ENCODE results near the gene PIEZO1. TPM values are rescaled to one million over a fixed set of nuclear protein-coding genes. Genes with fewer than 3 reads are reported as not detected.

The PIEZO1 gene
- total and polyA plus RNA-seq, 11 donors, result 14.2 to 59.7 (median 31.2) TPM

DNA sequence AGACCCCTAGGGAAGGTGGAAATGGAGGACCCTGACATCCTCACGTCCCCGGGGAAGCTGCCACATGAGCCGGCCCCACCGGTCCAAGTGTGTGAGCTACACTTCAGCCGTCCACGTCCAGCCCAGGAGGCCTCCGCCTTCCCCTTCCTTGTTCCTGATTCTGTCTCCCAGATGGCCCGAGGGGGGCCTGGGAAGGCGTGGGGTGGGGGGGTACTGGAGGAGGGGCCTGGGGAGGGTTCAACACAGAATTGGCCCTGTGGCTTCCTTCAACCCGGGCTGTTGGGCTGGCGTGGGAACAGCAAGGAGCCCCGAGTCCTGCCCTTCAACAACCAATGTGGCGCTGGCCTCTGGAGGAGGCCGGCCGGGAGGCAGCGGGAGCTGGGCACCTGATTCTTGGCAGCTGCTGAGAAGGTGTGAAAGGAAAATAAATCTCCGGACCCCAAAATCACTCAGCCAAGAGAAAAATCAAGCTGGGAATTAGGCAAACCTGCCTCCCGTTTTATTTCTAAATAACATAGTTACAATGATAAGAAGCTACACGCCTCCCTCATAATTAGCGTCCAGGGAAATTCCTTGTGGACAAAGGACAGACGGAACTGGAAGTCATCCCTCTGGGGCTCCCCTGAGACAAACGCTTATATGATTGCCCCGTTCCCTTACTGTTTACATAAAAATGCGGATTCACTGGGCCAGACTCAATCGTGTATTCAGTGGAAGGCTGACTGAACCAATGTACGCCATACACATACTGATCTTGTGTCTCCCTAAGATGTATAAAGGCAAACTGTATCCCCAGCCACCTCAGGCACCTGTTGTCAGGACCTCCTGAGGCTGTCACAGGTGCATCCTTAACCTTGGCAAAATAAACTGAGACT is 28.5 kb upstream of the PIEZO1 start:
- no peaks in the 10 kb centered on the region for H3K9me3 ChIP-seq
- intact Hi-C loops (cut with DNase I), result loop anchor here in 8 of 10 donors (2.0 to 10.0 kb wide), 12 partner anchors 43 to 403 kb away; partner anchors contain the start of genes ACSF3 (in 3 of the 8), GALNS (in 2 of the 8), TRAPPC2L (in 2 of the 8) and ZNF778 (in 2 of the 8)
- no peaks in the 10 kb centered on the region for H3K27me3 ChIP-seq
- DNase-seq, result peak in 1 of 5 donors; percentile 58
- H3K4me1 ChIP-seq, result peaks cover 0 to 41% (median 24%) of the 10 kb centered on the region in 12 donors
- H3K4me3 ChIP-seq, result no peak overlapping the region
- H3K27ac ChIP-seq, result peak overlapping the region in 6 of 12 donors; percentile 85 to 98 (median 92)
- TF ChIP-seq CTCF (IDR thresholded peaks at IDR 0.05) (no peak), POLR2A (IDR thresholded peaks at IDR 0.05) (no peak)
- ATAC-seq, result no peak
- 58 to 60% (median 59%) methylated on average over 25 to 26 of the region's 26 CpGs for WGBS, 4 donors
- peaks cover 0 to 16% (median 4%) of the 10 kb centered on the region in 9 donors for H3K36me3 ChIP-seq

GRCh38 chr16:88812513-88813268 is 27.7 kb upstream of the PIEZO1 start:
- 48 to 54% (median 50%) methylated on average over 36 to 37 of the region's 37 CpGs for WGBS, 4 donors
- peak in 1 of 4 donors; percentile 7 for ATAC-seq
- intact Hi-C loops (cut with DNase I), result loop anchor here in 9 of 10 donors (1.0 to 10.0 kb wide), 13 partner anchors 44 to 404 kb away; partner anchors contain the start of genes ACSF3 (in 3 of the 9), TRAPPC2L (in 3 of the 9), GALNS (in 2 of the 9) and ZNF778 (in 2 of the 9)

DNA sequence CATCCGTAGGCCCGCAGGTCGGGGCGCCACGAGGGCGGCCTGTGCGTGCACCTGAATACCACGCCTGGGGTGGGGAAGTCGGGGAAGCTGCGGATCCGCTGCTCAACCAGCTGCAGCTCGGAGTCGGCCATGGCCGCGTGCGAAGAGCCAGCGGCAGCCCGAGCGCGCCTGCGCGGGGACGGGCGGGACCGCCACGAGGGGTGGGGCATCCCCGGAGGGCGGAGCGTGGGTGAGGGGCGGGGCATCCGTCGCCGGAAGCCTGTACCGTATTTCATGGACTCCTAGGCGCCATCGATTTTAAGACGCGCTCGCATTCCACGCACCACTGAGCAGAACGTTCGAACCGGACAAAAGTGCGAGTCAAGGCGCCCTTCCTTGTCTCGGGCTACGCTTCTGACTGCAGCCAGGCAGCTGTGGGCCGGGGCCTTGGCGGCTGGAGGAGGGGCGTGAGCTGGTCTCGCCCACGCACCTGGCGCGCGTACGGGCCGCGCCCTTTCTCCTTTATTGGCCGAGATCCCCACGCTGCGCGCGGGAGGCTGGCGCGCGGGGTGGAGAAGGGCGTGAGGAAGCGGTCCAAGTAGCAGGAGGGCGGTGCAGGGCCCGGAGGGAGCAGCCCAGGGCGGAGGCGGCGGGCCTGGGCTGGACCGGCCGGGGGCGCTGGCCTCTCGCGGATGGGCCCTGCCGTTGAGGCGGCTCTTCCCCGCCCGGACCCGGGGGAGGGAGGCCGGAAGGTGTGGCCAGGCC is 26.9 kb upstream of the PIEZO1 start, which contains the start of gene APRT:
TSS of gene APRT (minus strand) at position 160 of the 744 bp plus-strand sequence. CDS start at position 131, 29 bp downstream.
- H3K4me1 ChIP-seq, result peaks cover 0 to 41% (median 24%) of the 10 kb centered on the region in 12 donors
- peak; percentile 95 to 99 (median 95) for DNase-seq
- H3K36me3 ChIP-seq, result peaks cover 0 to 28% (median 4%) of the 10 kb centered on the region in 9 donors
- 0 to 1% (median 1%) methylated on average over 32 to 84 of the region's 84 CpGs for WGBS, 4 donors
- H3K27ac ChIP-seq, result peak within 1 kb of the TSS; percentile 72 to 98 (median 92)
- peak; percentile 86 to 93 (median 92) for ATAC-seq
- H3K9me3 ChIP-seq, result no peaks in the 10 kb centered on the region
- H3K4me3 ChIP-seq, result peak within 1 kb of the TSS; percentile 41 to 88 (median 78)
- no peaks in the 10 kb centered on the region for H3K27me3 ChIP-seq
- TF ChIP-seq CTCF (IDR thresholded peaks at IDR 0.05) (peak; percentile 16 to 62 (median 42)), POLR2A (IDR thresholded peaks at IDR 0.05) (peak in 1 of 2 donors; percentile 73)
- intact Hi-C loops (cut with DNase I), result loop anchor here in 9 of 10 donors (1.0 to 10.0 kb wide), 13 partner anchors 45 to 405 kb away; partner anchors contain the start of genes ACSF3 (in 3 of the 9), TRAPPC2L (in 3 of the 9), GALNS (in 2 of the 9) and ZNF778 (in 2 of the 9)

More at GRCh38 chr16:88812513-88813268, 27.7 kb upstream of the PIEZO1 start:
- Histone ChIP-seq H3K36me3 (peaks cover 0 to 24% (median 4%) of the 10 kb centered on the region in 9 donors), H3K9me3 (no peaks in the 10 kb centered on the region), H3K4me1 (peaks cover 0 to 41% (median 24%) of the 10 kb centered on the region in 12 donors), H3K27ac (peak overlapping the region; percentile 54 to 98 (median 92)), H3K27me3 (no peaks in the 10 kb centered on the region), H3K4me3 (peak overlapping the region; percentile 41 to 88 (median 78))
- TF ChIP-seq CTCF (IDR thresholded peaks at IDR 0.05), result peak in 3 of 12 donors; percentile 2 to 7 (median 6)
- TF ChIP-seq POLR2A (IDR thresholded peaks at IDR 0.05), result no peak
- DNase-seq, result peak in 4 of 5 donors; percentile 46 to 79 (median 72)

All from heart left ventricle (tissue), 16 donors.